Activated CD8-positive, alpha-beta memory T cell treated with anti-CD3 and anti-CD28 coated beads for 1 hour (primary cell): ENCODE data around the gene HMG20A.

Experiments
- DNase-seq, 2 donors: peaks; one replicate each; pipeline ENCODE4 v3.0.0-alpha.2; 2020; ENCODE audit warnings: low read depth in 1 of 2; ENCODE audit errors: extremely low read depth in 1 of 2

The HMG20A gene

GRCh38 chr15:77514641-77515402 is 94.1 kb downstream of the HMG20A start:
- no peak for DNase-seq

- no peak for DNase-seq
These were observed 94.9 kb downstream of the HMG20A start for GRCh38 chr15:77515613-77516012.

GRCh38 chr15:77516076-77516475 is 95.4 kb downstream of the HMG20A start:
- no peak for DNase-seq

GRCh38 chr15:77516786-77517185 is 96.1 kb downstream of the HMG20A start:
- no peak for DNase-seq

GRCh38 chr15:77517579-77517978 is 96.9 kb downstream of the HMG20A start:
- no peak for DNase-seq

- no peak for DNase-seq
These were observed 97.8 kb downstream of the HMG20A start for GRCh38 chr15:77518458-77518857.

- no peak for DNase-seq
These were observed 98.9 kb downstream of the HMG20A start for GRCh38 chr15:77519540-77519939.

- DNase-seq = no peak
These were observed 100.5 kb downstream of the HMG20A start for GRCh38 chr15:77521206-77521605.

GRCh38 chr15:77525400-77525811 is 104.7 kb downstream of the HMG20A start:
- no peak for DNase-seq

GRCh38 chr15:77525907-77526594 is 105.4 kb downstream of the HMG20A start:
- DNase-seq = no peak

- DNase-seq = no peak
These were observed 106.0 kb downstream of the HMG20A start for GRCh38 chr15:77526595-77527163.

- DNase-seq = no peak
These were observed 106.6 kb downstream of the HMG20A start for GRCh38 chr15:77527164-77527778.

- no peak for DNase-seq
These were observed 107.1 kb downstream of the HMG20A start for GRCh38 chr15:77527831-77528231.

GRCh38 chr15:77528290-77528967 is 107.7 kb downstream of the HMG20A start:
- no peak for DNase-seq

- no peak for DNase-seq
These were observed 108.3 kb downstream of the HMG20A start for GRCh38 chr15:77528968-77529319.

- no peak for DNase-seq
These were observed 108.9 kb downstream of the HMG20A start for GRCh38 chr15:77529394-77530159.

GRCh38 chr15:77530576-77530975 is 109.9 kb downstream of the HMG20A start:
- DNase-seq = no peak

- DNase-seq = no peak
These were observed 110.7 kb downstream of the HMG20A start for GRCh38 chr15:77531191-77532000.

- DNase-seq = no peak
These were observed 111.5 kb downstream of the HMG20A start for GRCh38 chr15:77532067-77532710.
